Uterine smooth muscle cell (primary cell): ENCODE measurements around the gene JMY. TPM values are rescaled to one million over a fixed set of nuclear protein-coding genes. Genes with fewer than 3 reads are reported as not detected.

ENCODE experiments used
- total RNA-seq: library from RNA; depleted of rRNA; stranded (reverse); fragments of >200 nt; gene quantifications from 2 replicates; pipeline ENCODE4 v1.2.3, GENCODE V29; 2014

JMY gene
- 7.7 and 23.0 TPM in 2 replicates for total RNA-seq

GRCh38 chr5:79235634-79236361 lies at the start of gene JMY:
JMY (plus strand) TSS chr5:79236131; CDS start chr5:79236651, 520 bp downstream.

Other genes with a start within 250 kb of the JMY start
- gene DMGDH, start 166.5 kb upstream of the JMY start, total RNA-seq, result 1.1 and 3.6 TPM in 2 replicates
- gene BHMT2, start 166.4 kb upstream of the JMY start, total RNA-seq, result 4.5 and 6.8 TPM in 2 replicates
- not detected in 2 replicates for gene BHMT, start 124.3 kb upstream of the JMY start, total RNA-seq